Measurements from ENCODE around the gene RNF8.

The RNF8 gene

DNA sequence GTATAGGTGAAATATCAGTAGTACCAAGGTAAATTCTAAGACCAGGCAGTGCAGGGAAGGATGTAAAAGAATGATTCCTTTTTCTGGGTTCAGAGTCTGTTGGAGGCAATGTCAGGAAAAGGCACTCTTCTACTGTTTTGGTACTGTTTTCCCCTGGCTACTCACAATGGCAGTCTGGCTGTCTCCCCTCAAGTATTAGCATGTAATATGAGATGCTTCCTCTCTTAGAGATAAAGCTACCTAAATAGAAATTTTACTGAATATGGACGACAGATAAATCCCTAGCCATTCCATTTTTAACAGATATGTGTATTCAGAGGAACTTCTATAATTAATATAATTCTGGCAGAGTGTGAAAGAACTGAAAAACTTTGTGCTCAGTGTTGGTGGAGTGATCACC, 3.5 kb downstream of the RNF8 start:
- in situ Hi-C loops (cut with HindIII; ENCODE audit: low sequenced_read_pairs) = no loop called here
- TF ChIP-seq, protein P1, sequence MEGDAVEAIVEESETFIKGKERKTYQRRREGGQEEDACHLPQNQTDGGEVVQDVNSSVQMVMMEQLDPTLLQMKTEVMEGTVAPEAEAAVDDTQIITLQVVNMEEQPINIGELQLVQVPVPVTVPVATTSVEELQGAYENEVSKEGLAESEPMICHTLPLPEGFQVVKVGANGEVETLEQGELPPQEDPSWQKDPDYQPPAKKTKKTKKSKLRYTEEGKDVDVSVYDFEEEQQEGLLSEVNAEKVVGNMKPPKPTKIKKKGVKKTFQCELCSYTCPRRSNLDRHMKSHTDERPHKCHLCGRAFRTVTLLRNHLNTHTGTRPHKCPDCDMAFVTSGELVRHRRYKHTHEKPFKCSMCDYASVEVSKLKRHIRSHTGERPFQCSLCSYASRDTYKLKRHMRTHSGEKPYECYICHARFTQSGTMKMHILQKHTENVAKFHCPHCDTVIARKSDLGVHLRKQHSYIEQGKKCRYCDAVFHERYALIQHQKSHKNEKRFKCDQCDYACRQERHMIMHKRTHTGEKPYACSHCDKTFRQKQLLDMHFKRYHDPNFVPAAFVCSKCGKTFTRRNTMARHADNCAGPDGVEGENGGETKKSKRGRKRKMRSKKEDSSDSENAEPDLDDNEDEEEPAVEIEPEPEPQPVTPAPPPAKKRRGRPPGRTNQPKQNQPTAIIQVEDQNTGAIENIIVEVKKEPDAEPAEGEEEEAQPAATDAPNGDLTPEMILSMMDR (IDR thresholded peaks at IDR 0.05; ENCODE audit: low read depth, low read length, missing control alignments) = no peak
- DNase-seq (ENCODE audit: low read depth) = no peak
- H3K4me3 ChIP-seq (ENCODE audit: low read depth, low read length) = no peak overlapping the region

DNA sequence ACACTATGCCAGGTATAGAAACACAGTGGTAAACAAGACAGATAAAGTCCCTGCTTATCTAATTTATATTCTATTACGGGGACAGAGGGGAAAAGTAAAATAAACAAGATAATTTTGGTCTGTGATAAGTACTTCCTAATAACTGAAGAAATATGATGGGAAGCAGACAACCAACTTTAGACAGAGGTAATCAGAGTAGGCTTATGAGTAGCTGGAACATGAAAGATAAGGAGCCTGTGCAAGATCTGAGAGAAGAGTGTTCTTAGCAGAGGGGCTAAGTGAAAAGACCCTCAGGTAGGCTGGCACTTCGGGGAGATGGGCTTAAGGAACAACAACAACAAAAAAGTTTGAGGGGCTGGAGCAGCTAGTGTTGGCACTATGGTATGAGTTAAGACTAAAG, 4.1 kb downstream of the RNF8 start:
- no peak for DNase-seq (ENCODE audit: low read depth)
- in situ Hi-C loops (cut with HindIII; ENCODE audit: low sequenced_read_pairs) = no loop called here
- no peak overlapping the region for H3K4me3 ChIP-seq (ENCODE audit: low read depth, low read length)
- TF ChIP-seq, protein P1 (IDR thresholded peaks at IDR 0.05; ENCODE audit: low read depth, low read length, missing control alignments) = no peak

DNA sequence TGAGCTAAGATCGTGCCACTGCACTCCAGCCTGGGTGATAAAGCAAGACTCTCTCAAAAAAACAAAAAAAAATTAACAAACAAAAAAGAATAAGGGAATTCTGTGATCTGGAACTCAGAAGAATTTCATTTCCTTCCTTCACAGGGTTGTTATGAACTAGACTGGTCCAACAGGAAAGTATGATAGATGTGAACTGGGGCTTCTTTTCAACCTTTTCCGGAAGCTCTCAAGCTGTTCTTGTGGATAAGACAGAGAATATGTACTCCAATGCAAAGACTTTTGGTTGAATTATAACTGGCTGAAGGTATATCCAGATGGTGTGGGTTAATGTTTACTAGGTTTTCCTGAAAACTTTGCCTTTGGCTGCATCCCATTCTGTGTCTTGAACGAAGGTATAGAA, 5.3 kb downstream of the RNF8 start:
- TF ChIP-seq, protein P1 (IDR thresholded peaks at IDR 0.05; ENCODE audit: low read depth, low read length, missing control alignments) = no peak
- H3K4me3 ChIP-seq (ENCODE audit: low read depth, low read length) = no peak overlapping the region
- in situ Hi-C loops (cut with HindIII; ENCODE audit: low sequenced_read_pairs) = no loop called here
- DNase-seq (ENCODE audit: low read depth) = no peak

GRCh38 chr6:37362101-37362828, 8.5 kb downstream of the RNF8 start:
- TF ChIP-seq, protein P1 (IDR thresholded peaks at IDR 0.05; ENCODE audit: low read depth, low read length, missing control alignments) = no peak
- no peak for DNase-seq (ENCODE audit: low read depth)
- in situ Hi-C loops (cut with HindIII; ENCODE audit: low sequenced_read_pairs) = no loop called here
- no peak overlapping the region for H3K4me3 ChIP-seq (ENCODE audit: low read depth, low read length)

- no peak overlapping the region for H3K4me3 ChIP-seq (ENCODE audit: low read depth, low read length)
- in situ Hi-C loops (cut with HindIII; ENCODE audit: low sequenced_read_pairs) = no loop called here
- TF ChIP-seq, protein P1 (IDR thresholded peaks at IDR 0.05; ENCODE audit: low read depth, low read length, missing control alignments) = peak; percentile 25
- DNase-seq (ENCODE audit: low read depth) = peak; percentile 11
These were observed 12.0 kb downstream of the RNF8 start for GRCh38 chr6:37365791-37366190.

DNA sequence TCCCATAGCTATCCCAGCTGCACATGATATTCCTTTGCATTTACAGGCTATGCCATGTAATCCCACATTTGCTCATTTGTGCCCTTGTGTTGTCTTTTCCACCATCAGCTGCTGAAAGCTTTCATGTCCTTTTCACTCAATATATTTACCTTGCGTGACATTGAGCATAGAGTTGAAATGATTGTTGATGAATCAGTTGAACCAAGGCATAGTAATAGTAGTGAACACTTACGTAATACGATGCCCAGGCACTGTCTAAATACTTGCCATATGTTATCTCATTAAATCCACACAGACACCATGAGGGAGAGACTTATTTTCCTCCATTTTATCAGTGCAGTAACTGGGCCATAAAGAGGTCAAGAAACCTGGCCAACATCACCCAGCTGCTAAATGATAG, 13.1 kb downstream of the RNF8 start:
- TF ChIP-seq, protein P1 (IDR thresholded peaks at IDR 0.05; ENCODE audit: low read depth, low read length, missing control alignments) = no peak
- no peak for DNase-seq (ENCODE audit: low read depth)
- in situ Hi-C loops (cut with HindIII; ENCODE audit: low sequenced_read_pairs) = no loop called here
- no peak overlapping the region for H3K4me3 ChIP-seq (ENCODE audit: low read depth, low read length)

Data from astrocyte of the cerebellum (primary cell).